Cardiac muscle cell (in vitro differentiated cells and primary cell): Measurements from ENCODE around the gene SYNPR. TPM values are rescaled to one million over a fixed set of nuclear protein-coding genes. Genes with fewer than 3 reads are reported as not detected.

Source experiments
- DNase-seq, 2 donors: peaks; one replicate each; pipeline versions ENCODE4 v3.0.0 to v3.0.0-alpha.2; 2010 to 2017; ENCODE audit warnings: low read depth in 1 of 2, low spot score in 1 of 2
- H3K27ac ChIP-seq: fragments of 200-600 bp; sonication (generic); 2 replicates; pipeline ENCODE4 v1.5.1; 2016
- H3K27me3 ChIP-seq: fragments of 200-600 bp; sonication (generic); 2 replicates; pipeline ENCODE4 v1.6.0; 2016; ENCODE audit warnings: control low read depth
- H3K36me3 ChIP-seq: fragments of 200-600 bp; sonication (generic); 2 replicates; pipeline ENCODE4 v1.5.1; 2016; ENCODE audit warnings: control low read depth
- H3K4me1 ChIP-seq: fragments of 200-600 bp; sonication (generic); 2 replicates; pipeline ENCODE4 v1.8.1; 2017; ENCODE audit warnings: low read depth, mild to moderate bottlenecking, mixed run types
- H3K4me3 ChIP-seq: fragments of 200-600 bp; sonication (generic); 2 replicates; pipeline ENCODE4 v1.5.1; 2016; ENCODE audit warnings: mild to moderate bottlenecking
- H3K9me3 ChIP-seq: fragments of 200-600 bp; sonication (generic); 2 replicates; pipeline ENCODE4 v1.5.1; 2017; ENCODE audit warnings: low read depth, mild to moderate bottlenecking, control low read depth
- polyA plus RNA-seq: library from polyadenylated mRNA; unstranded; fragments of >200 nt; fragmentation: Nextera tagmentation; extraction: Ambion mirVana; gene quantifications from 2 replicates; pipeline ENCODE4 v1.2.1, GENCODE V29; 2016
- total RNA-seq: library from RNA; depleted of rRNA; stranded (reverse); fragments of >200 nt; gene quantifications from 2 replicates; pipeline ENCODE4 v1.2.3, GENCODE V29; 2016
- TF ChIP-seq, protein P1 (sequence below): IDR thresholded peaks from 2 replicates; pipeline ENCODE4 v1.5.1; 2012; ENCODE audit warnings: low read depth, mild to moderate bottlenecking, low read length

SYNPR gene
- total and polyA plus RNA-seq, 2 experiments from 2014 or later, result 0.36 to 1.8 TPM

DNA sequence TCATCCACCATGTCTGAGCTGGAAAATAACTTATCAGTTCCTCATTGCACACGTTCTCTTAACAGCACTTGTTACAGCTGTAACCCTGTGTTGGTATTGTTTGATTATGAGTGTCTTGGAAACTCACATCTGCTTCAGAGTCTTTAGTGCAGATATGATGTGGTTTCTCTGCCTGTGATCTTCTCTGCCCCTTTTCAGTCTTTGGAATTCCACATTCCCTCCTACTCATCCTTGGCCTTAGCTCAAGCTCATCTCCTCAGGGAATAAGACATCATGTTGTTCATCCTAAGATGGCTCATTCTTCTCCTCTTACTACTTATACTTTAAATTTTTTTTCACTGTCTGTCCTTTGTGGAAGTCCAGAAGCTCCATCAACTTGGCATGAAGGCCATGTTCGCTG, 77.7 kb downstream of the SYNPR start:
- DNase-seq, result peak in 1 of 2 donors; percentile 3
- no peaks in the 10 kb centered on the region for H3K36me3 ChIP-seq
- H3K4me3 ChIP-seq, result no peak overlapping the region
- TF ChIP-seq, protein P1, sequence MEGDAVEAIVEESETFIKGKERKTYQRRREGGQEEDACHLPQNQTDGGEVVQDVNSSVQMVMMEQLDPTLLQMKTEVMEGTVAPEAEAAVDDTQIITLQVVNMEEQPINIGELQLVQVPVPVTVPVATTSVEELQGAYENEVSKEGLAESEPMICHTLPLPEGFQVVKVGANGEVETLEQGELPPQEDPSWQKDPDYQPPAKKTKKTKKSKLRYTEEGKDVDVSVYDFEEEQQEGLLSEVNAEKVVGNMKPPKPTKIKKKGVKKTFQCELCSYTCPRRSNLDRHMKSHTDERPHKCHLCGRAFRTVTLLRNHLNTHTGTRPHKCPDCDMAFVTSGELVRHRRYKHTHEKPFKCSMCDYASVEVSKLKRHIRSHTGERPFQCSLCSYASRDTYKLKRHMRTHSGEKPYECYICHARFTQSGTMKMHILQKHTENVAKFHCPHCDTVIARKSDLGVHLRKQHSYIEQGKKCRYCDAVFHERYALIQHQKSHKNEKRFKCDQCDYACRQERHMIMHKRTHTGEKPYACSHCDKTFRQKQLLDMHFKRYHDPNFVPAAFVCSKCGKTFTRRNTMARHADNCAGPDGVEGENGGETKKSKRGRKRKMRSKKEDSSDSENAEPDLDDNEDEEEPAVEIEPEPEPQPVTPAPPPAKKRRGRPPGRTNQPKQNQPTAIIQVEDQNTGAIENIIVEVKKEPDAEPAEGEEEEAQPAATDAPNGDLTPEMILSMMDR, result no peak
- no peaks in the 10 kb centered on the region for H3K4me1 ChIP-seq
- peaks cover 49% of the 10 kb centered on the region for H3K27me3 ChIP-seq
- H3K27ac ChIP-seq, result no peak overlapping the region
- no peaks in the 10 kb centered on the region for H3K9me3 ChIP-seq

DNA sequence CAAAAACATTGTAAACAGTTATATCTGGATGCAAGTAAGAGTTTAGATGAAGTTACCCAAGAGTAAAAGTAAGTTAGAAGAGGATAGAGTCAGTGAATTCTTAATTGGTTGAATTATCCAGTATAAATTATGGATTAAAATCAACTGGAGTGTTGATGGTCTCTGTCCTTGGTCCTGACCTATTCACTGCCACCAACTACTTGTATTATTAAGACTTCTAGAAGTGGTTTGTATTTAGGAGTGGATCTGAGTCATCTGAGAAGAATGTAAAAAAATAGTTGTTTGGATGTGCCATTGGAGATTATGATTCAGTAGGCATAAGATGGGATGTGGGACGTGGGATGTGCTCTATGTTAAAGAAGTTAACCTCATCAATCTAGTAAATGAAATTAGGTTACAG, 86.4 kb downstream of the SYNPR start:
- DNase-seq, result peak; percentile 68 to 76
- H3K4me1 ChIP-seq, result no peaks in the 10 kb centered on the region
- H3K36me3 ChIP-seq, result no peaks in the 10 kb centered on the region
- TF ChIP-seq, protein P1, result no peak
- H3K9me3 ChIP-seq, result no peaks in the 10 kb centered on the region
- no peak overlapping the region for H3K27ac ChIP-seq
- no peak overlapping the region for H3K4me3 ChIP-seq
- no peaks in the 10 kb centered on the region for H3K27me3 ChIP-seq

DNA sequence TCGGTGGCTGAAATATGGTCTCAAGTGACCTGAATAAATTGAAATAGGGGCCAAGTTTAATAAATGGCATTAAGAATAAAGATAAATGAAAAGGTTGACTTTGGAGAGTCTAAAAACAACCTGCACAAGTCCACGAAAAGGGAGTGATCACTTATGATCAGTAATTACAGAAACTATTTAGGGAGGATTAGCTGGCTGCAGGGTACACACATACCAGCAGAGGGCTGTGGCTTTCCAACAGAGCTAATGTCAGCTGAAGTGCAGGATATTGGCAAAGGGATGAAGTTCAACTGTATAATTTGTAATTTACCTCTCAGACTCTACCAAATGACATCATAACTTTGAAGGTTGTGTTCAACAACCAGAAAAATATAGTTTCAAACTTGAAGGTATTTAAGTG, 86.8 kb downstream of the SYNPR start:
- Histone ChIP-seq H3K9me3 (no peaks in the 10 kb centered on the region), H3K36me3 (no peaks in the 10 kb centered on the region), H3K4me1 (no peaks in the 10 kb centered on the region), H3K27ac (no peak overlapping the region), H3K27me3 (no peaks in the 10 kb centered on the region), H3K4me3 (no peak overlapping the region)
- DNase-seq, result peak; percentile 13 to 63
- TF ChIP-seq, protein P1, result peak; percentile 20

DNA sequence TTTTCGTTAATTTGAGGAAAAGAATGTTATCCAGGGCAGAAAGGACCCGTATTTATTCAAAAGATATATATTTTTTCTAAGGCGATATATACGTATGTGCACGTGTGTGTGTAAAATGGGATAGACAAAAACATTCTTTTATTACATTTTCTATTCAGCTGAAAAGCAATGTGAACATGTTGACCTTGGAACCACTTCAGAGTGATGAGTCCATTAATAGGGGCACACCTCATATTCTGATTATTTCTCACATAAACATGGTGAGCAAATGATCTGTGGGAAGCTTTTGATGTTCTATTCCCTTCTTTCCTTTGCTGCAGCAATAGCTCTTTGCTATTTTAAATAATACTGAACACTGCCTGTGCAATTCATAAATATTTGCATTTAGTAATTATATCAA, 87.6 kb downstream of the SYNPR start:
- Histone ChIP-seq H3K4me1 (no peaks in the 10 kb centered on the region), H3K27me3 (no peaks in the 10 kb centered on the region), H3K27ac (no peak overlapping the region), H3K36me3 (no peaks in the 10 kb centered on the region), H3K4me3 (no peak overlapping the region), H3K9me3 (no peaks in the 10 kb centered on the region)
- TF ChIP-seq, protein P1, result no peak
- DNase-seq, result no peak

DNA sequence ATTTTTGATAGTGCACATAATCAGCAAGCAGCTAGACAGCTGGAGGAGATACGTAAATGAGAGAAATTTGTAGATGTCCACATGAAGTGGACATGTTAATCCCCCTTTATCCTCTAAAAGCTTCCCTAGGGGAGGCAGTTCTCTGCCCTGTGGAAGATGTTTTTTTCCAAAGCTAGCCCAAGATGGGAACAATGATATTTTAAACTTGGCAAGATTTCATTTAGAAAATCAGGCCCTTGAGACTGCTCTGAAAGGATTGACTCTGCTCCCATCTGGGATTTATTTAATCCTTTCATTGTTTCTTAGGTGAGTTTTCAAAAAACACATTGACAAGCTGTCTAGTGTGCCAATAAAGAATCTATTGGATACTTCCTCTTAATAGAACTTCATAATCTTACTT, 92.0 kb downstream of the SYNPR start:
- Histone ChIP-seq H3K36me3 (no peaks in the 10 kb centered on the region), H3K4me1 (no peaks in the 10 kb centered on the region), H3K9me3 (no peaks in the 10 kb centered on the region), H3K27ac (no peak overlapping the region), H3K4me3 (no peak overlapping the region), H3K27me3 (no peaks in the 10 kb centered on the region)
- DNase-seq, result no peak
- TF ChIP-seq, protein P1, result no peak

DNA sequence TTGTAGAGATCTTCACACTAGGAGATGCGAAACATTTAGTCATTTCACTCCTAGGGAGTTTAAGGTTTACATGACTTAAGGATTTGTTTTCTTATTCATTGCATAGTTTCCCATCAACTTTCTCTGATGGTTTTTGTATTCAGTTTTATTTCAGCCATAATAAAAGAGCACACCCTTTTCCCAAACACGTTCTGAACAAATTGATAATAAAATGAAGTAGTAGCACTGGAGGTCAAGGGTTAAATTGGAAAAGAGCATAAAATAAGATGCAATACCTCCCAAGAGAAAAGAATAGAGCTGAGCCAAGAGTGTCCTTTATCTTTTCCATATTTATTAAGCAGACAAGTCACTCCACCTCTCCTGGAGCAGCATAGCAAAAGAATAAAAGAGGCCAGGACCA, 104.9 kb downstream of the SYNPR start:
- no peak for DNase-seq
- TF ChIP-seq, protein P1, result no peak
- H3K36me3 ChIP-seq, result no peaks in the 10 kb centered on the region
- H3K4me1 ChIP-seq, result peaks cover 4% of the 10 kb centered on the region
- H3K4me3 ChIP-seq, result no peak overlapping the region
- H3K27me3 ChIP-seq, result peaks cover 25% of the 10 kb centered on the region
- H3K27ac ChIP-seq, result no peak overlapping the region
- no peaks in the 10 kb centered on the region for H3K9me3 ChIP-seq
